OCI-M2 (cell line): ENCODE results near the gene SCGB1C2.

Source experiments
- DNase-seq: peaks from one replicate; lab custom pipeline; 2025; ENCODE audit not compliant: unreplicated experiment; lab: John Stamatoyannopoulos, UW

Gene SCGB1C2

GRCh38 chr17:170130-170670 is 32.8 kb downstream of the SCGB1C2 start:
- DNase-seq: no peak

- no peak for DNase-seq
These were observed 34.5 kb downstream of the SCGB1C2 start for GRCh38 chr17:171871-172270.

GRCh38 chr17:172401-172800 is 35.0 kb downstream of the SCGB1C2 start:
- no peak for DNase-seq

GRCh38 chr17:173166-173911 is 36.0 kb downstream of the SCGB1C2 start:
- DNase-seq: no peak

GRCh38 chr17:177155-177554 is 39.8 kb downstream of the SCGB1C2 start:
- no peak for DNase-seq

GRCh38 chr17:177762-178161 is 40.4 kb downstream of the SCGB1C2 start:
- DNase-seq: no peak

GRCh38 chr17:178292-179065 is 41.1 kb downstream of the SCGB1C2 start:
- no peak for DNase-seq

GRCh38 chr17:179066-179432 is 41.7 kb downstream of the SCGB1C2 start:
- DNase-seq: no peak

- DNase-seq: no peak
These were observed 42.5 kb downstream of the SCGB1C2 start for GRCh38 chr17:179781-180380.

GRCh38 chr17:180381-181244 is 43.2 kb downstream of the SCGB1C2 start:
- no peak for DNase-seq

GRCh38 chr17:181245-182049 is 44.1 kb downstream of the SCGB1C2 start, which contains the start of gene DOC2B:
Gene DOC2B (minus strand): TSS chr17:181650. CDS start chr17:181479, 171 bp downstream.
- DNase-seq: no peak

GRCh38 chr17:182050-182751 is 44.8 kb downstream of the SCGB1C2 start:
- DNase-seq: no peak

- no peak for DNase-seq
These were observed 45.7 kb downstream of the SCGB1C2 start for GRCh38 chr17:183021-183420.

- no peak for DNase-seq
These were observed 48.2 kb downstream of the SCGB1C2 start for GRCh38 chr17:185445-186138.

GRCh38 chr17:187130-187529 is 49.8 kb downstream of the SCGB1C2 start:
- no peak for DNase-seq
